Limb (tissue), 2 donors: ENCODE results near the gene HOXB4.
A peak's percentile ranks its signal among the peaks of the same experiment; 100 is the strongest.
"Not testable (repeated sequence)": the region's sequence is repeated elsewhere in the genome, so short reads cannot be mapped to it uniquely, and the experiment has no call there.

Source experiments
- DNase-seq, 2 donors: peaks; one replicate each; pipeline ENCODE4 v3.0.0-alpha.2; 2016; ENCODE audit errors: extremely low spot score in 2 of 2

HOXB4 gene

GRCh38 chr17:48549281-48549630 lies 28.9 kb downstream of the HOXB4 start:
- DNase-seq, result peak in 1 of 2 donors; percentile 37

GRCh38 chr17:48548523-48549280 lies 29.4 kb downstream of the HOXB4 start:
- DNase-seq, result no peak

- peak in 1 of 2 donors; percentile 66 for DNase-seq
Measured at GRCh38 chr17:48547808-48548522, 30.2 kb downstream of the HOXB4 start.

GRCh38 chr17:48546924-48547807 lies 31.0 kb downstream of the HOXB4 start:
- DNase-seq, result peak; percentile 61 to 70

GRCh38 chr17:48546137-48546923 lies 31.8 kb downstream of the HOXB4 start:
- DNase-seq, result peak in 1 of 2 donors; percentile 72

- no peak for DNase-seq
Measured at GRCh38 chr17:48545539-48545938, 32.6 kb downstream of the HOXB4 start.

- DNase-seq, result peak in 1 of 2 donors; percentile 78
Measured at GRCh38 chr17:48545022-48545375, 33.2 kb downstream of the HOXB4 start, which contains the start of gene HOXB2. Gene HOXB2 (minus strand): TSS chr17:48545109. CDS start chr17:48544911, 198 bp downstream.

GRCh38 chr17:48544349-48545021 lies 33.7 kb downstream of the HOXB4 start:
- peak; percentile 74 to 89 for DNase-seq

- DNase-seq, result no peak
Measured at GRCh38 chr17:48543854-48544348, 34.2 kb downstream of the HOXB4 start.

GRCh38 chr17:48543107-48543853 lies 34.9 kb downstream of the HOXB4 start:
- DNase-seq, result peak in 1 of 2 donors; percentile 77

- no peak for DNase-seq
Measured at GRCh38 chr17:48542698-48543106, 35.4 kb downstream of the HOXB4 start.

- no peak for DNase-seq
Measured at GRCh38 chr17:48542114-48542656, 36.0 kb downstream of the HOXB4 start.

GRCh38 chr17:48541577-48542113 lies 36.5 kb downstream of the HOXB4 start:
- DNase-seq, result peak; percentile 71 to 88

- DNase-seq, result no peak
Measured at GRCh38 chr17:48541036-48541576, 37.0 kb downstream of the HOXB4 start.

- DNase-seq, result no peak
Measured at GRCh38 chr17:48540213-48540612, 37.9 kb downstream of the HOXB4 start.

- no peak for DNase-seq
Measured at GRCh38 chr17:48539177-48539576, 39.0 kb downstream of the HOXB4 start.

- DNase-seq, result no peak
Measured at GRCh38 chr17:48537316-48537715, 40.8 kb downstream of the HOXB4 start.

GRCh38 chr17:48535793-48536559 lies 42.2 kb downstream of the HOXB4 start:
- not testable (repeated sequence) for DNase-seq
